ENCODE measurements around the gene NAALADL2. TPM values are rescaled to one million over a fixed set of nuclear protein-coding genes. Genes with fewer than 3 reads are reported as not detected.

NAALADL2 gene
- total RNA-seq, 2 experiments from 2014 or later, result 0.30 to 1.2 TPM

DNA sequence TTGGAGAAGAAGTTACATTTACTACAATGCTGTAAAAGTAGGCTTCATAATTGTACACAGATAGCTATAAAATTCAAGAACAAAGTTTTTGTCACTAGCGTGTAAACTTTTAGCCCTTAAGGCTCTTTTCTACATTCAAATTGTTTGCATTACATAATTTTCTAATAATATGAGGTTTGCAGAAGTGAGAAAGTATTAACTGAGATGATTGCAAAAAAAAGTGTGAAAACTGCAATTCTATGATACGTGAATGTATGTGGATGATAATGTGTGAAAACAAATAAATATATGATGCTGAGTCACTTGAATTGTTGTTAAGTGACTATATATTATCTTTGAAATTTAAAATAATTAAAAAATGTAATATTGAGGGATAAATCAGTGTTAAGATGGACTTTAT lies 557.5 kb downstream of the NAALADL2 start:
- Mint-ChIP-seq H3K4me1 (ENCODE audit: low read depth) (no peaks in the 10 kb centered on the region), H3K27ac (no peak overlapping the region), H3K27me3 (no peaks in the 10 kb centered on the region), H3K36me3 (ENCODE audit: low read depth) (no peaks in the 10 kb centered on the region), H3K9me3 (no peaks in the 10 kb centered on the region), H3K4me3 (no peak overlapping the region)
- intact Hi-C loops (cut with DNase I, micrococcal nuclease), result no loop called here
- DNase-seq (no peak), ATAC-seq (ENCODE audit: poor library complexity) (no peak)
- Histone ChIP-seq H3K4me3 (ENCODE audit: low read length) (no peak overlapping the region), H3K27me3 (ENCODE audit: control insufficient read depth in 1 of 2, insufficient read depth in 2 of 2, low read length in 2 of 2) (no peaks in the 10 kb centered on the region), H3K9me3 (ENCODE audit: control insufficient read depth in 1 of 2, insufficient read depth in 1 of 2, low read length in 2 of 2) (peaks cover 0 to 7% of the 10 kb centered on the region in 2 experiments), H3K4me1 (ENCODE audit: insufficient read depth, low read length) (no peaks in the 10 kb centered on the region), H3K36me3 (ENCODE audit: insufficient read depth, low read length) (no peaks in the 10 kb centered on the region), H3K27ac (ENCODE audit: low read depth in 1 of 2, low read length in 2 of 2) (no peak overlapping the region)
- CTCF ChIA-PET, result no interaction called here
- TF ChIP-seq, protein P1, sequence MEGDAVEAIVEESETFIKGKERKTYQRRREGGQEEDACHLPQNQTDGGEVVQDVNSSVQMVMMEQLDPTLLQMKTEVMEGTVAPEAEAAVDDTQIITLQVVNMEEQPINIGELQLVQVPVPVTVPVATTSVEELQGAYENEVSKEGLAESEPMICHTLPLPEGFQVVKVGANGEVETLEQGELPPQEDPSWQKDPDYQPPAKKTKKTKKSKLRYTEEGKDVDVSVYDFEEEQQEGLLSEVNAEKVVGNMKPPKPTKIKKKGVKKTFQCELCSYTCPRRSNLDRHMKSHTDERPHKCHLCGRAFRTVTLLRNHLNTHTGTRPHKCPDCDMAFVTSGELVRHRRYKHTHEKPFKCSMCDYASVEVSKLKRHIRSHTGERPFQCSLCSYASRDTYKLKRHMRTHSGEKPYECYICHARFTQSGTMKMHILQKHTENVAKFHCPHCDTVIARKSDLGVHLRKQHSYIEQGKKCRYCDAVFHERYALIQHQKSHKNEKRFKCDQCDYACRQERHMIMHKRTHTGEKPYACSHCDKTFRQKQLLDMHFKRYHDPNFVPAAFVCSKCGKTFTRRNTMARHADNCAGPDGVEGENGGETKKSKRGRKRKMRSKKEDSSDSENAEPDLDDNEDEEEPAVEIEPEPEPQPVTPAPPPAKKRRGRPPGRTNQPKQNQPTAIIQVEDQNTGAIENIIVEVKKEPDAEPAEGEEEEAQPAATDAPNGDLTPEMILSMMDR (IDR thresholded peaks at IDR 0.05), result no peak
- POLR2A ChIA-PET, result no interaction called here

DNA sequence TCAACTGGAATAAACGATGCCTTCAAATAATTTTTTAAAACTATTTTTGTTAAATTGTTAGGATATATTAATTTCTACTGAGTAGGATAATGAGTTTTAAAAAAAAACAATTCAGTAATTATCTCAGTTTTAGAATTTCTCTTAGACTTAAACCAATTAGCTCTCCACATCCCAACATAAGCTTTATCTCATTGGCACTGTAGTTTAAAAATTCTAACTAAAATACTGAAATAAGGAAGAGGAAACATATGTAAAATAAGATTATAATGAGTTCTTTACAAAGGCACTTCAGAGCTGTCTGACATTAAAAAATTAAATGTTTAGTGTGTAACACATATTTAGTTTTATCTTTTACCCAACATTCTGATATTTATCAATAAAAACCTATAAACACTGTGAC lies 558.3 kb downstream of the NAALADL2 start:
- TF ChIP-seq, protein P1 (IDR thresholded peaks at IDR 0.05), result no peak
- ATAC-seq (ENCODE audit: poor library complexity) (no peak), DNase-seq (no peak)
- intact Hi-C loops (cut with DNase I, micrococcal nuclease), result no loop called here
- Histone ChIP-seq H3K36me3 (ENCODE audit: insufficient read depth, low read length) (no peaks in the 10 kb centered on the region), H3K4me3 (ENCODE audit: low read length) (no peak overlapping the region), H3K9me3 (ENCODE audit: control insufficient read depth in 1 of 2, insufficient read depth in 1 of 2, low read length in 2 of 2) (peaks cover 0 to 7% of the 10 kb centered on the region in 2 experiments), H3K27ac (ENCODE audit: low read depth in 1 of 2, low read length in 2 of 2) (no peak overlapping the region), H3K4me1 (ENCODE audit: insufficient read depth, low read length) (no peaks in the 10 kb centered on the region), H3K27me3 (ENCODE audit: control insufficient read depth in 1 of 2, insufficient read depth in 2 of 2, low read length in 2 of 2) (no peaks in the 10 kb centered on the region)
- no peaks in the 10 kb centered on the region for H3K4me1 Mint-ChIP-seq (ENCODE audit: low read depth)
- H3K9me3 Mint-ChIP-seq, result no peaks in the 10 kb centered on the region
- ChIA-PET POLR2A (no interaction called here), CTCF (no interaction called here)
- H3K27ac Mint-ChIP-seq, result no peak overlapping the region
- no peak overlapping the region for H3K4me3 Mint-ChIP-seq
- no peaks in the 10 kb centered on the region for H3K36me3 Mint-ChIP-seq (ENCODE audit: low read depth)
- H3K27me3 Mint-ChIP-seq, result no peaks in the 10 kb centered on the region

DNA sequence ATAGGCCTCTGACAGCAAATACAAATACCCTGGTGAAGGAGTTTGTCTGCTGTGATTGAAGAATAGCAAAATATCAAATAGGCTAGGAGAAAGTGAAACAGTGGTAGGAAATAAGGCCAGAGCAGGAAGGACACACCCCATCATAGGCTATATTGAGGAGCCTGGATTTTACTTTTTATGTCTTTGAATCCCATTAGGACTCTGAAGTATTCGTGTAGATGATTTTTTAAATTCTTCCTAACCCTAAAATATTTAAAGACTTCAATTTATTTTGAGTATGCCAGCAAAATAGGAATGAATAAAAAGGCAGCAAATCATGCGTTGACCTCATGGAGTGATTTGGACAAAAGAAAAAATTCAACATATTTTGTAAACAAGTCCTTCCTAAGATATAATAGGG lies 562.8 kb downstream of the NAALADL2 start:
- DNase-seq, result no peak
- intact Hi-C loops (cut with DNase I, micrococcal nuclease), result no loop called here
- Histone ChIP-seq H3K4me3 (ENCODE audit: low read length) (no peak overlapping the region), H3K27ac (ENCODE audit: low read depth in 1 of 2, low read length in 2 of 2) (no peak overlapping the region), H3K4me1 (ENCODE audit: insufficient read depth, low read length) (no peaks in the 10 kb centered on the region), H3K36me3 (ENCODE audit: insufficient read depth, low read length) (no peaks in the 10 kb centered on the region), H3K9me3 (ENCODE audit: control insufficient read depth in 1 of 2, insufficient read depth in 1 of 2, low read length in 2 of 2) (peaks cover 0 to 5% of the 10 kb centered on the region in 2 experiments), H3K27me3 (ENCODE audit: control insufficient read depth in 1 of 2, insufficient read depth in 2 of 2, low read length in 2 of 2) (no peaks in the 10 kb centered on the region)
- TF ChIP-seq, protein P1 (IDR thresholded peaks at IDR 0.05), result no peak
- Mint-ChIP-seq H3K4me1 (ENCODE audit: low read depth) (no peaks in the 10 kb centered on the region), H3K27me3 (no peaks in the 10 kb centered on the region), H3K36me3 (ENCODE audit: low read depth) (no peaks in the 10 kb centered on the region), H3K4me3 (no peak overlapping the region), H3K9me3 (no peaks in the 10 kb centered on the region), H3K27ac (no peak overlapping the region)
- POLR2A ChIA-PET, result no interaction called here
- no peak for ATAC-seq (ENCODE audit: poor library complexity)
- CTCF ChIA-PET, result no interaction called here

Data from CD4-positive, alpha-beta T cell (primary cell).